SK-MEL-5 (cell line): ENCODE results near the gene BHLHE23. TPM values are rescaled to one million over a fixed set of nuclear protein-coding genes. Genes with fewer than 3 reads are reported as not detected.

ENCODE experiments used
- DNase-seq: peaks from one replicate; pipeline ENCODE4 v3.0.0-alpha.2; 2016; ENCODE audit warnings: low read depth, low spot score
- in situ Hi-C: cut with HindIII; loops from 2 replicates; pipeline ENCODE4 v1.10.0; 2016; ENCODE audit warnings: low sequenced_read_pairs, high pct_unique_total_duplicates, low pct_unique_long_range_greater_than_20kb
- total RNA-seq: library from RNA; depleted of rRNA; stranded (reverse); fragments of >200 nt; shearing (Covaris generic); gene quantifications from 2 replicates; pipeline ENCODE4 v1.2.3, GENCODE V29; 2014

The BHLHE23 gene
- total RNA-seq, 1 experiment from 2014 or later: not detected

DNA sequence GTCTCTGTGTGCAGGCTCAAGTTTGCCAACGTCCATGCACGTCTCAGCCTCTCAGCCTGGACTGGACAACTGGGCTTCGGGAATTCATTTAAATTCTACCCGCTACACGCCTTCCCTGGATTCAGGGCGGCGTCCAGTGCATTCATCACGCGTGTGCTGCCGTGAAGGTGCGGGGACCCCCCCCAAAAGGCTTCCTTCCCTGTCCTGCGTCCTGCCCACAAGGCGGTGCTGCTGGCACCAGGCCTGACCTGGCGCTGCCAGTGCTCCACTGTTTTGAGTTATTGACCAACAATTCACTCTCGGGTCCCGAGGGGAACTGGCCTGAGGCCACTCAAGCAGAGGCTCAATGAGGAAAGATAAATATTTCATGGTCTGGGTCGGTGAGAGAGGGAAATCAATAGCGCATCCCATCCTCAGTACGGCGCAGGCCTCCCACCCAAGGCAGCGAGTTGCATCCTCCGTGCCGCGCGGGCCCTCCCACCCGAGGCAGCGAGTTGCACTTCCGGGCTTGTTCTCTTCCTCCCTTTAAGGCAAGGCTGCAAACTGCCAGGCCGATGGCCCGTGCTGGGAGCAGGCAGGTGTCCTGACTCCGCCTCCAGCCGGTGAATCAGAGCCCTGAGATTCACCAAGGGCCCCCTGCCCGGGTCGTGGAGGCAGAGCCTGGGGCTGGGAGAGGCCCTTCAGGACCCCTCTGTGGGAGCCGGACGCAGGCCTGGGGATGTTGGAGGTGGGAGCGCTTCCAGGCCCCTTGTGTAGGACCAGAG, 22.8 kb upstream of the BHLHE23 start:
- in situ Hi-C loops: no loop called here
- no peak for DNase-seq

DNA sequence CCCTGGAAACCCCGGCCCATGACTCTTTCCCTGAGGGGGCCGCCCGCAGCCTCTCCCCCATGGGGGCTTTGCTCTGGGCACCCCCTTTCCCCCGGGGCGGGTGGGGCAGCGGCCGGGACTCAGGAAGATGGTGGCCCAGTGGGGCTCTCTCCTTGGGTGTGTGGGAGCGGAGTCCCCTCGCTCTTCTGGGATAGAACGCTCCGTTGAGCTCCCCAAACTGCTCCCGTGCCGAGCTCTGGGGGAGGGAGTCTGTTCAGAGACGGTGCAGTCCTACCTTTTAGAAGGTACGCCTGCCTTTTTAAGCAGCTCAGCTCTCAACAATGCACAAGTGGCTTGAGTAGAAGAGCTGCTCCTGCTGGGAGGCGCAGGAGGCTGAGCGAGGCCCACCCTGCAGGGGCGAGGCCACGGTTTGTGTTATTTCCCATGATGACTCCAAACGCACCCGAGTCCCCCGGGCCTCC, 21.7 kb upstream of the BHLHE23 start:
- DNase-seq: no peak
- in situ Hi-C loops: no loop called here

GRCh38 chr20:63027922-63028389, 21.2 kb upstream of the BHLHE23 start:
- DNase-seq: peak; percentile 62
- in situ Hi-C loops: no loop called here

DNA sequence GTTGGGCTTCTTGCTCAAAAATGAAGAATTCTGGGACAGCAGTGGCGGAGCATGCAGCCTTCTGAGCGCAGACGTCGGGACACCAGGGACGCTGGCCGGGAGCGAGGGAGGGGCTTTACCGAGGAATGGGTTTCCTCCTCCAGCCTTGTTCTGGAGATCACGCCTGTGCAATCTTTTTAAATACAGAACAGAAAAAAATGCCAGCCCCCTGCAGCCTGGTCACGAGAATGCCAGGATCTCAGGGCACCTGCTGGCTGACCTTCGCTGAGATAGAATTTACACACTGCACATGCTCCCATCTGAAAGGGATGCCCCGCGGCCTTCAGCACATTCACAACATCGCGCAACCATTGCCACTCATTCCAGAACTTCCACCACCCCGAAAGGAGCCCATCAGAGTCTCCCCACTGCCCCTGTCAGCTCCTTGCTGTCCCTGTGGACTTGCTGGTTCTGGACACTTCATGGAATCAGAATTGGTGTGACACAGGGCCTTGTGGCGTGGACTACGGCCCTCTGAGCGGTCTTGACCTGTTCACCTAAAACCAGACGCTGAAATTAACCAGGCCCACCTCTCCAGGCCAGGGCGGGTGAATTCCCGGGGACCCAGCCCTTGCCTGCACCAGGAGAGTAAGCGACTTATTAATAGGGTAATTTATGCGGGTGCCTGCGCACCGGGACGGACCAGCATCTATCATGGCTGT, 20.6 kb upstream of the BHLHE23 start:
- in situ Hi-C loops: no loop called here
- DNase-seq: no peak

DNA sequence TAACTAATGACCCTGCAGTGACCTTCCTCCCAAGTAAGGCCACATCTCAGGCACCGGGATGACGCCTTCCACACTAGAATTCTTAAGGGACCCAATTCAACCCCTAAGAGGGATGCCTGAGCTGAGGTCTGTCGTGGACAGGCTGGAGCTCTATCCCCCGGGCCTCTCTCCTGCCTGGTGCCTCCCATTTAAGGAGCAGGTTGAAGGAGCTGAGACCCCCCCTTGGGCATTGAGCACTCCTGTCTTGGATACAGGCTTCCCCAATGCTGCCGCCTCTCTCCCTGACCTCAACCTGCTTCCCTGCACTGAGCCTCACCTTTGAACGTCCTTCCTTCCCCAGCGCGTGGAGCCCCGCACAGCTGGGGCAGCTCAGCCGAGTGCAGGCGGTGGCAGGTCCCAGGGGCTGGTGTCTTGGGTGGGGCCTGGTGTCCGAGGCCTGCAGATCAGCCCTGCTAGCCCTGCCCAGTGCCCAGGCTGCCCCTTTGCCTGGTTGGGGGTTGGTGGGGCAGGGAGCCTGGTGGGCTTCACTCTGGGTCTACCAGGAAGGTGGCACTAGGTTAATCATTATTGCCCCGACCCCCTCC, 19.9 kb upstream of the BHLHE23 start:
- in situ Hi-C loops: no loop called here

DNA sequence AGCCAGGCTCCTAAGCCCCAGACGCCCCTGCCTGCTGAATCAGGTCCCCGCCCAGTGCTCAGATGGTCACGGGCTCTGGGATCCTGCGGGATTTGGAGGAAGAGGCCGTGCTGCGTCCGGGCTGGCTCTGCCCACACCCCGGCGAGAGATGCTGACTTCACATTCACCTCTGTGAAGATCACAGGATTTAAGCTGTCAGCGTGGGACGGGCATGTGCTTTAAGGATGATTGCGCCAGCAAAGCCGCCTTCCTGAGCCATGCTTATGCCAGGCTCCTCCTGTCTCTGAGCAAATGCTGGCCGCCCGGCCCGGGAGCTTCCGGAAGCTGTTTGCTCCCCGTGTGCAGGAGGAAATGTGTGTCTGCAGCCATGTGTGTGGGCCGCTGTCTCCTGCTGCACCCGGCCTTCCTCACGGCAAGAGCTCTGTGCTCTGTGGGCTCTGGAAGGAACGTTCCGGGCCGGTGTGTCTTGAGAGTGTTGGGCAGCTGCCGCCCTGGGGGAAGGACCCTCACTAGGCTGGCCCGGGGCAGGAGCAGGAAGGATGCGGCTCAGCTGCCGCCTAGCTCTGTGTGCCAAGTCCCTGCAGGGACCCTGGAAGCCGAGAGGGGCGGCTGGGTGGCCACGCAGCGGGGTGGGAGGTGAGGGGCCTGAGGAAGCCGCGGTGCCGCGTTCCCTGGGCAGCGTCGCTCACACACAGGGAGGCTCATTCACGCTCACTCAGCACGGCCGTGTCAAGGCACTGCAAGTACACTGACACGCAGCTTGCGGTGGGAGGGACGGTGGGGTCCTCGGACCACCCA, 19.0 kb upstream of the BHLHE23 start:
- in situ Hi-C loops: no loop called here
- DNase-seq: peak; percentile 19

More for the DNA sequence above, 19.9 kb upstream of the BHLHE23 start:
- DNase-seq: no peak

DNA sequence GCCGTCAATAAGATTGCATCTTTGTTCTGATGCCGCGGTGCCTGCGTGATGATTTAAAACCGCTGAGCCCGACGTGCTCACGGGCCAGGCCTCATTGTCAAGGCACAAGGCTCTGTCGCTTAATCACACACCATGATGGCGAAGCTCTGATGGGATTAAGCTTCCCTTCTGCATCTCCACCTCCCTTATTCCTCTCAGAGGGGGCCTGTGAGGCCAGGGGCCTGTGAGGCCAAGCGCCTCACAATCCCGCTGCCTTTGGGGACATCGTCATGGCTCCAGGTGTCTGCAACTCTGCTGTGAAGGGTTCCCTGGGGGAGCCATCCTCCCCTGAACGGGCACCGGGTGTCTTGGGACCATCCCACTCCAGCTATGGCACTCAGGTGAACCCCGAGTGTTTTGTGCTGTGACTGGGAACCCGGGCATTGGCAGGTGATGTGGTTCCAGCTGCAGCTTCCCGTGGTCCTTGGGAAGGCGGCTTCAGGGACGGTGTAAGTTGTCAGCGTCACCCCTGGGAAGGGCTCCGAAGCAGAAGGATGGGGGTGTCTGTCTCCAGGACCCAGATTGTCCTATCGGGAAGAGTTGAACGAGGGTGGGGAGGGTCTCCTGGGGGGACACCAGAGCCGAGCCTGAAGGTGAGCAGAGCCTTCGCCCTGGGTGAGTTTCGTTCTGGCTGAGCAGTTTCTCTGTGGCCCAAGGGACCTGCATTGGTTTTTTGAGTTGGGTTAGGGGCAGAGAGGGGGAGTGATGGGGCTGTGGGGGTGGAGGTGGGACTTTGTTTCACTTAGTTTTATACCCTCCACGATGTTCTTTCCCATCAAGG, 18.0 kb upstream of the BHLHE23 start:
- in situ Hi-C loops: no loop called here
- DNase-seq: no peak

DNA sequence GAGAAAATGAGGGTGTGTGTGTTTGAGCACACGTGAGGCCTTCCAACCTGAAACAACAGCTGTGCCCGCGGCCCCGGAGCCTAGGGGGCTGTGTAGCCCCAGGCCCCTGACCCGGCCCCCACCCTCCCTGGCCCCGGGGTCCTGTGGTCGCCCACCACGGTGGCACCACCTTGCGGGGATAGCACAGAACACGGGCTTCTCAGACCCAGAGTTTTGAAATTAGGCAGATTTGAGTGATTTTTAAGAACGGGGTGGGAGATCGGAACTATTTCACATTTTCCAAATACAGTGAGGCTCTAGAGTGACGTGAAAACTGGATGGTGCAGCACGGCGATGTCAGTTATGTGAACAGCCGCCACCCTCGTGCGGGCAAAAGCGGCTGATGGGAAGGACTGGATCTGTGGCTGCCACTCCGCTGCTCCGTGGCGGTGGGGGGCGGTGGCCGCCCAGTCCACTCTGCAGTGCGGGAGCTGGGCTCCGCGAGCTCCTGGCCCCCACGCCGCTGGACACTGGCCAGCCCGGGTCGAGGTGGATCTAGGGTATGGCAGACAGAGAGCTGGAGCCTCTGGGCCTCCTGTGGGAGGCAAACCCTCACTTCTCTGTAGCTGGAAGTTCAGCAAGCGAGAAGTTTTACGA, 17.3 kb upstream of the BHLHE23 start:
- in situ Hi-C loops: no loop called here
- DNase-seq: no peak

GRCh38 chr20:63023071-63023935, 16.5 kb upstream of the BHLHE23 start:
- in situ Hi-C loops: no loop called here
- no peak for DNase-seq

GRCh38 chr20:63022501-63022900, 15.7 kb upstream of the BHLHE23 start:
- DNase-seq: no peak
- in situ Hi-C loops: no loop called here

DNA sequence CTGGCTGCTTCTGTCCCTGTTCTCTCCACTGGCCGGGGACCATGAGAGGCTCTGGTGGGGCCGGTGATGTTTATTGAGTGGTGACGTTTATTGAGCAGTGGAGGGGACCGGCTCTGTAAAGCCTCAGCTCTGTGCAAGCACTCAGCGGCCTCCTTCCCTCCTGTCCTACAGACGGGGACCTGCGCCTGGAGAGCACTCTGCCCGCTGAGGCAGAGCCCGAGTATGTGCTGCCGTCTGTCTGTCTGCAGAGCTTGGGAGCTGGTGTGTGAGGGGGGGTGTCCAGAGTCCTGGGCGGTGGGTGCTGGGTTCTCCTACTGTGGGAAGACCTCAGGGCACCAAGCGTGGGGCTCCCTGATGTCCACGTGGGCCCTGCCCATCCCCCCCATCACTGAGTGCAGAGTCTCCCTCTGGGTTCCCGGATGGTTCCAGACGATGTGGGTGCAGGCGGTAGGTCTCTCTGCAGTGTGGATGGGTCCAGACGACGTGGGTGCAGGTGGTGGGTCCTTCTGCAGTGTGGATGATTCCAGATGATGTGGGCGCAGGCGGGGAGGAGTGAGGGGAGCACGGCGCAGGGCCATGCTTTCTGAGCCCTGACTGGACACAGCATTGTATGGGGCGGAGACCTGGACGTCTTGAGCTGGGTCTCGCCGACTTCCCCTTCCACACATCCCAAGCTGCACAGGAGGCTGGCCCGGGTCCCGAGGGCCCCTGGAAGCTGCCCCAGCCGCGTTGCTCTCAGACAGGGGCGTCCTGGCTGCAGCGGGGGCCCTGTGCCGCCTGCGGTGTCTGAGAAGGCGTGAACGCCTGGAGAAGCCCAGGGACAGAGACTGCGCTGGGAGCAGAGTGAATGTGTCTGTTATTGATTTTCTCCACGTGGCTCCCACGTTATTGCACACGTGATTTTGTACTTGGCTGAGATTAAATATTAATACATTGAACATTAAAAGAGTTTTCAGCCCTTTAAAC, 14.9 kb upstream of the BHLHE23 start:
- DNase-seq: no peak
- in situ Hi-C loops: no loop called here

DNA sequence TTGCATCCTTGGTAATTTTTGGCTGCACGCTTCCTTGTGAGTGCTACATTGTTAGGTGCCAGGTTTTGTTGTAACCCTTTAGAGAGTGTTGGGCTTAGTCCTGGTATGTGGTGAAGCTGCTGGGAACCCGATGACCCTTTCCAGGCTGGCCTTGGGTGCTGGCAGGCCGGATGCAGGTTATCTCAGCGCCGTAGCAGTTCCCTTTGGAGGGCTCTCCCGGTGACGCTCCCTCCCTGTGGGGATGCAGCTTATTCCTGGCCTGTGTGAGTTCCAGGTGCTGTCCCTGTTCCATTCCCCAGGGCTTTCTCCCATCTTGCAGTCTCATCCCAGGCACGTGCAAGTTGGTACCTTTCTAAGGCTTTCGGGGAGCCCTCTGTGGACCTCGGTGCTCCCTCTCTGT, 13.9 kb upstream of the BHLHE23 start:
- in situ Hi-C loops: no loop called here
- DNase-seq: no peak

GRCh38 chr20:63017826-63018411, 11.2 kb upstream of the BHLHE23 start:
- DNase-seq: no peak
- in situ Hi-C loops: no loop called here

GRCh38 chr20:63017076-63017825, 10.5 kb upstream of the BHLHE23 start:
- no peak for DNase-seq
- in situ Hi-C loops: no loop called here
